Activated T-cell treated with anti-CD3 and anti-CD28 coated beads, Interleukin-2, amount 50 U/mL, for 24 hours (primary cell): ENCODE data around the gene KDM6A.
A peak's percentile ranks its signal among the peaks of the same experiment; 100 is the strongest.

Experiments used
- DNase-seq: peaks from one replicate; pipeline ENCODE4 v3.0.0-alpha.2; 2020
- H3K27ac Mint-ChIP-seq: 2 replicates; pipeline ENCODE4 v1.8.0; 2020; ENCODE audit warnings: mild to moderate bottlenecking, mixed read lengths
- H3K27me3 Mint-ChIP-seq: 2 replicates; pipeline ENCODE4 v1.8.0; 2020; ENCODE audit warnings: mixed read lengths
- H3K36me3 Mint-ChIP-seq: 2 replicates; pipeline ENCODE4 v1.8.0; 2020; ENCODE audit warnings: low read depth, mixed read lengths
- H3K4me1 Mint-ChIP-seq: 2 replicates; pipeline ENCODE4 v1.8.0; 2020; ENCODE audit warnings: low read depth, mixed read lengths
- H3K4me3 Mint-ChIP-seq: 2 replicates; pipeline ENCODE4 v1.8.0; 2020; ENCODE audit warnings: mild to moderate bottlenecking, moderate library complexity, mixed read lengths
- H3K9me3 Mint-ChIP-seq: 2 replicates; pipeline ENCODE4 v1.8.0; 2020; ENCODE audit warnings: mixed read lengths

The KDM6A gene

DNA sequence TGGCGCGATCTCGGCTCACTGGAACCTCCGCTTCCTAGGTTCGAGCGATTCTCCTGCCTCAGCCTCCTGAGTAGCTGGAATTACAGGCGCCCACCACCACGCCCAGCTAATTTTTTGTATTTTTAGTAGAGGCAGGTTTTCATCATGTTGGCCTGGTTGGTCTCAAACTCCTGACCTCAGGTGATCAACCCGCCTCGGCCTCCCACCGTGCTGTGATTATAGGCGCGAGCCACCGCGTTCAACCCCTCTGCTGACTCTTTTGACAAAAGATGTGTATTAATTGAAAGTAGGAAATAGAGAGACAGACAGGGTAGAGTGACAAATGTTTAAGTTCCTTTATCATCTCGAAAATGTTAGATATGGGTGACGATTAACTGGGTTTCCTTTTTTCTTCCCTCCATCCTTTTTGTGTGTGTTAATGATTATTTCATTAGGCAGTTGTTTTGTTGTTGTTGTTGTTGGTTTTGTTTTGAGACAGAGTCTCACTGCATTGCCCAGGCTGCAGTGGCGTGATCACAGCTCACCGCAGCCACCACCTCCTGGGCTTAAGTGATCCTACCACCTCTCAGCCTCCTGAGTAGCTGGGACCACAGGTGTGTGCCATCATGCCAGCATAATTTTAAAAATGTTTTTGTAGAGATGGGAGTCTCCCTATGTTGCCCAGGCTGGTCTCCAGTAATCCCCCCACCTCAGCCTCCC lies 79.5 kb downstream of the KDM6A start:
- Mint-ChIP-seq H3K9me3 (no peaks in the 10 kb centered on the region), H3K4me3 (no peak overlapping the region), H3K36me3 (peaks cover 15% of the 10 kb centered on the region), H3K4me1 (peaks cover 77% of the 10 kb centered on the region), H3K27me3 (no peaks in the 10 kb centered on the region), H3K27ac (peak overlapping the region; percentile 22)
- no peak for DNase-seq

DNA sequence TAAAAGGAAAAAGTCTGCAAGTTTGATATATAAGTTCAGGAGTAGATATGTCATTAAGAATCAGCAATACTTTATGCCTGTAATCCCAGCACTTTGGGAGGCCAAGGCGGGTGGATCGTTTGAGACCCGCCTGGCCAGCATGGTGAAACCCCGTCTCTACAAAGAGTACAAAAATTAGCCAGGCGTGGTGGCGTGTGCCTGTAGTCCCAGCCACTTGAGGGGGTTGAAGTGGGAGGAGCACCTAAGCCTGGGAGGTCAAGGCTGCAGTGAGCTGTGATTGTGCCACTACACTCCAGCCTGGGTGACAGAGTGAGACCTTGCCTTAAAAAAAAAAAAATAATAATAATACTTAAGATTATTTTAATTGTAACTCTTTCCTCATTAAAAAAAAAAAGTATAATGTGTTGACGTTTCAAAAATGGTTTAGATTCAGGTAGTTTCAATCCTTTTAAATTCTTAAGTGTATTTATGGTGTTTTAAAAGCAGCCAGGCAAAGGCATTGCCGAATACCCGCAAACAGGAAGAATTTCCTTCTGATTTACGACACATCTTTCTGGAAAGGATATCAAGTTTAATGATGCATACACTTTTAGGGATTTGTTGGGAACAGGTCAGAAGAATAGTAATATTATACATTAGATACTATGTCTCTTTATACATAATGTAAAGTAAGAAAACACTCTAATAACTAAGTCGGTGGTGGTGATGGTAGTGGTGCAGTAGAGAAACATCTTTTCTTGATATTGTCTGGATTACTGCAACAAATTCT lies 80.9 kb downstream of the KDM6A start:
- peaks cover 12% of the 10 kb centered on the region for H3K36me3 Mint-ChIP-seq
- H3K9me3 Mint-ChIP-seq = no peaks in the 10 kb centered on the region
- no peak overlapping the region for H3K27ac Mint-ChIP-seq
- no peak overlapping the region for H3K4me3 Mint-ChIP-seq
- H3K4me1 Mint-ChIP-seq = peaks cover 74% of the 10 kb centered on the region
- H3K27me3 Mint-ChIP-seq = no peaks in the 10 kb centered on the region
- no peak for DNase-seq

DNA sequence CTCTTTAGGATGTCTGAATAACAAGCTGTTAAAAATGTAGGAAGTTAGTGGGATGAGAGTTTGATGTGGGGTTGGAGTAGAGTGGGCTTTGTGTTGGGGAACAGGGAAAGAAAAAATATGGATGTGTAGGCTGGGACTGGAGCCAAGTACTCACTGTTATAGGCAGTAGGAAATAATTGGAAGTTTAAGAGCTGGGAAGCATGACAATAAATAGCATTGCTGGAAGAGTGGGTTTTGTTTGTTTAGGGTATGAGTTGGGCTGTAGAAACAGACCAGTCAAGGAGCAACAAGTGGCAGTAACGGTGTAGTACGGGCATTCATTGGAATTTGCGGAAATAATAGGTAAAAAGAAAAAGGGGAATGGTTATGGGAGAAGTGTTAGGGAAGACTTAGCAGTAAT lies 81.6 kb downstream of the KDM6A start:
- no peak overlapping the region for H3K27ac Mint-ChIP-seq
- no peak overlapping the region for H3K4me3 Mint-ChIP-seq
- no peaks in the 10 kb centered on the region for H3K9me3 Mint-ChIP-seq
- H3K36me3 Mint-ChIP-seq = peaks cover 12% of the 10 kb centered on the region
- no peaks in the 10 kb centered on the region for H3K27me3 Mint-ChIP-seq
- DNase-seq = no peak
- H3K4me1 Mint-ChIP-seq = peaks cover 74% of the 10 kb centered on the region

DNA sequence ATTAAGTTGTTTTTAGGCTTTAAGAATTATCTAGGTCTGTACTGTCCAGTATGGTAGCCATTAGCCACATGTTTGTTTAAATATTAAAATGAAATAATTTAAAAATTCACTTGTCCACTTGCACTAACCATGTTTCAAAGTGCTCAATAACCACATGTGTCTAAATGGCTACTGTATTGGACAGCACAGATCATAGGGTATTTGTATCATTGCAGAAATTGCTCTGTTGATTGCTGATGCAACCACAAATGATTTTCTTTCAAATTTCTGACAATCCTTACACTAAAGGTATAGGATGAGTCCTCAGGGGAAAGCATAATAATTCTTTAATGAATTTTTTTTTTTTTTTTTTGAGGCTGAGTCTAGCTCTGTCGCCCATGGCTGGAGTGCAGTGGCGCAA lies 84.9 kb downstream of the KDM6A start:
- H3K27ac Mint-ChIP-seq = no peak overlapping the region
- H3K27me3 Mint-ChIP-seq = no peaks in the 10 kb centered on the region
- DNase-seq = no peak
- peaks cover 22% of the 10 kb centered on the region for H3K36me3 Mint-ChIP-seq
- H3K4me1 Mint-ChIP-seq = peaks cover 77% of the 10 kb centered on the region
- H3K9me3 Mint-ChIP-seq = no peaks in the 10 kb centered on the region
- H3K4me3 Mint-ChIP-seq = no peak overlapping the region

DNA sequence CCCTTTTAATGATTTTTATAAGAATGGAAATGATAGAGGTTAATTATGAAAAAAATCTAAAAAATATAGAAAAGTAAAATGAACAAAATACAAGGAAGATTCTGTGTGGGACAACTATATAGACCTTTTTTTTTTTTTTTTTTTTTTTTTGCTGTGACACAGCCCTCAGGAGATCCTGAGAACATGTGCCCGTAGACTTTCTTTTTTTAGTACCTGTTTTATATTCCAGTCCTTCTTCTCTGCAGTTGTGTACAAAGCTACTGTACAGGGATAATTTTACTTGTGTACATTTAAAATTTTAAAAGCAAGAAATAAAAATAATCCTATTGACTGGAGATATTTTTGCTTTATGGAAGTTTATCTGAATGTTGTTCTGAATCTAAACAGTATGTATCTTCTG lies 85.5 kb downstream of the KDM6A start:
- Mint-ChIP-seq H3K4me1 (peaks cover 75% of the 10 kb centered on the region), H3K4me3 (no peak overlapping the region), H3K9me3 (no peaks in the 10 kb centered on the region), H3K36me3 (peaks cover 25% of the 10 kb centered on the region), H3K27me3 (no peaks in the 10 kb centered on the region), H3K27ac (no peak overlapping the region)
- no peak for DNase-seq

GRCh38 chrX:44961817-44962607 lies 89.0 kb downstream of the KDM6A start:
- H3K4me3 Mint-ChIP-seq = no peak overlapping the region
- H3K27ac Mint-ChIP-seq = peak overlapping the region; percentile 10
- H3K4me1 Mint-ChIP-seq = peaks cover 71% of the 10 kb centered on the region
- no peaks in the 10 kb centered on the region for H3K27me3 Mint-ChIP-seq
- peaks cover 53% of the 10 kb centered on the region for H3K36me3 Mint-ChIP-seq
- no peak for DNase-seq
- H3K9me3 Mint-ChIP-seq = peaks cover 3% of the 10 kb centered on the region

DNA sequence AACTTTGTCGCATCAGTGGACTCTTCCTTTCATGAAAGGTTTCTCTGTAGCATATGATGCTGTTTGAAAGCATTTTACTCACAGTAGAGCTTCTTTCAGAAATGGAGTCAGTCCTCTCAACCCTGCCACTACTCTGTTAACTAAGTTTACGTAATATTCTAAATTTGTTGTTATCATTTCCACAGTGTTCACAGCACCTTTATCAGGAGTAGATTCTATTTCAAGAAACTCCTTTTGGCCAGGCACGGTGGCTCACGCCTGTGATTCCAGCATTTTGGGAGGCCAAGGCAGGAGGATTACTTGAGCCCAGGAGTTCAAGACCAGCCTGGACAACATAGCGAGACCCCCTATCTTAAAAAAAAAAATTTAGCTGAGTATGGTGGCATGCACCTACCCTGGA lies 90.0 kb downstream of the KDM6A start:
- Mint-ChIP-seq H3K27ac (no peak overlapping the region), H3K27me3 (no peaks in the 10 kb centered on the region), H3K9me3 (peaks cover 3% of the 10 kb centered on the region), H3K4me3 (no peak overlapping the region), H3K36me3 (peaks cover 62% of the 10 kb centered on the region), H3K4me1 (peaks cover 75% of the 10 kb centered on the region)
- no peak for DNase-seq

- DNase-seq = no peak
- H3K9me3 Mint-ChIP-seq = peaks cover 16% of the 10 kb centered on the region
- no peaks in the 10 kb centered on the region for H3K27me3 Mint-ChIP-seq
- no peak overlapping the region for H3K27ac Mint-ChIP-seq
- peaks cover 83% of the 10 kb centered on the region for H3K36me3 Mint-ChIP-seq
- no peak overlapping the region for H3K4me3 Mint-ChIP-seq
- peaks cover 48% of the 10 kb centered on the region for H3K4me1 Mint-ChIP-seq
Measured at GRCh38 chrX:44967221-44967620, 94.2 kb downstream of the KDM6A start.

DNA sequence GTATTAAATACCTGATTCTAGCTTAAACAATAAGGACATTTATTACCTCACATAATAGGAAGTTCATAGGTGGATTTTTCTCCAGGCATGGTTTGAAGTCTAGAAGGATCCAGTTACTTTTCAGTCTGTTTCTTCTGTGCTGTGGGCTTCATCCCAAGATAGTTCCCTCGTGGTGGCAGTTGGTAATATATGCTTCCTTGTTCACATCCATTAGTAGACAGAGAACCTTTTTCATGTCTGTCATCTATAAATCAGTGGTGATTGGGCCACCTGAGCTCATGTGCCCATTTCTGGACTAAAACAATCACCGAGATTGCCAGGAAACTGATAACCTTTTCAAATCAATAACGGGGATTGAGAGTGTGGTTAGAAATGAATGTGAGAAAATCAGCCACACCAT lies 97.7 kb downstream of the KDM6A start:
- DNase-seq = no peak
- Mint-ChIP-seq H3K27me3 (no peaks in the 10 kb centered on the region), H3K9me3 (peaks cover 38% of the 10 kb centered on the region), H3K36me3 (peaks cover 84% of the 10 kb centered on the region), H3K27ac (no peak overlapping the region), H3K4me3 (no peak overlapping the region), H3K4me1 (peaks cover 42% of the 10 kb centered on the region)

- Mint-ChIP-seq H3K4me1 (peaks cover 40% of the 10 kb centered on the region), H3K36me3 (peaks cover 87% of the 10 kb centered on the region), H3K27ac (no peak overlapping the region), H3K27me3 (no peaks in the 10 kb centered on the region), H3K4me3 (no peak overlapping the region), H3K9me3 (peaks cover 38% of the 10 kb centered on the region)
- DNase-seq = no peak
Measured at GRCh38 chrX:44971674-44972073, 98.7 kb downstream of the KDM6A start.

GRCh38 chrX:44972132-44972531 lies 99.1 kb downstream of the KDM6A start:
- peaks cover 37% of the 10 kb centered on the region for H3K4me1 Mint-ChIP-seq
- no peak overlapping the region for H3K4me3 Mint-ChIP-seq
- H3K27ac Mint-ChIP-seq = no peak overlapping the region
- no peaks in the 10 kb centered on the region for H3K27me3 Mint-ChIP-seq
- peaks cover 38% of the 10 kb centered on the region for H3K9me3 Mint-ChIP-seq
- DNase-seq = no peak
- peaks cover 89% of the 10 kb centered on the region for H3K36me3 Mint-ChIP-seq

GRCh38 chrX:44973420-44973932 lies 100.5 kb downstream of the KDM6A start:
- no peaks in the 10 kb centered on the region for H3K27me3 Mint-ChIP-seq
- H3K4me3 Mint-ChIP-seq = no peak overlapping the region
- H3K9me3 Mint-ChIP-seq = peaks cover 40% of the 10 kb centered on the region
- DNase-seq = no peak
- peaks cover 86% of the 10 kb centered on the region for H3K36me3 Mint-ChIP-seq
- no peak overlapping the region for H3K27ac Mint-ChIP-seq
- H3K4me1 Mint-ChIP-seq = peaks cover 33% of the 10 kb centered on the region

GRCh38 chrX:44974451-44974850 lies 101.5 kb downstream of the KDM6A start:
- Mint-ChIP-seq H3K27me3 (no peaks in the 10 kb centered on the region), H3K9me3 (peaks cover 43% of the 10 kb centered on the region), H3K36me3 (peaks cover 88% of the 10 kb centered on the region), H3K27ac (no peak overlapping the region), H3K4me1 (peaks cover 42% of the 10 kb centered on the region), H3K4me3 (no peak overlapping the region)
- DNase-seq = no peak

GRCh38 chrX:44975666-44976263 lies 102.8 kb downstream of the KDM6A start:
- Mint-ChIP-seq H3K36me3 (peaks cover 89% of the 10 kb centered on the region), H3K9me3 (peaks cover 39% of the 10 kb centered on the region), H3K4me1 (peaks cover 45% of the 10 kb centered on the region), H3K4me3 (no peak overlapping the region), H3K27ac (no peak overlapping the region), H3K27me3 (no peaks in the 10 kb centered on the region)
- DNase-seq = no peak
